GM19324 (cell line): ENCODE results near the gene RNF123.

Experiments
- ATAC-seq: cut with Tn5 transposase; IDR thresholded peaks from one replicate; pipeline ENCODE4 v1.9.1; 2021; ENCODE audit warnings: mild to moderate bottlenecking, moderate library complexity; ENCODE audit not compliant: unreplicated experiment, low FRiP score

The RNF123 gene

GRCh38 chr3:49689046-49689907 lies at the start of gene RNF123, which contains the start of gene MST1:
Gene RNF123, plus strand, starts transcription at chr3:49689557. Its CDS starts 1,609 bp downstream, at chr3:49691166.
Gene MST1, minus strand, starts transcription at chr3:49689474. Its CDS starts 783 bp downstream, at chr3:49688691.
- peak; percentile 68 for ATAC-seq

- no peak for ATAC-seq
These were observed 48.1 kb upstream of the RNF123 start for GRCh38 chr3:49641292-49641691.

GRCh38 chr3:49641921-49642707 lies 47.2 kb upstream of the RNF123 start:
- ATAC-seq = no peak

- ATAC-seq = no peak
These were observed 46.6 kb upstream of the RNF123 start for GRCh38 chr3:49642708-49643145.

- ATAC-seq = no peak
These were observed 44.7 kb upstream of the RNF123 start for GRCh38 chr3:49644684-49645083.

- ATAC-seq = no peak
These were observed 43.1 kb upstream of the RNF123 start for GRCh38 chr3:49646236-49646635.

- ATAC-seq = no peak
These were observed 41.6 kb upstream of the RNF123 start for GRCh38 chr3:49647741-49648140.

GRCh38 chr3:49648354-49649019 lies 40.9 kb upstream of the RNF123 start:
- no peak for ATAC-seq

GRCh38 chr3:49649576-49649975 lies 39.8 kb upstream of the RNF123 start:
- no peak for ATAC-seq

- no peak for ATAC-seq
These were observed 39.2 kb upstream of the RNF123 start for GRCh38 chr3:49650177-49650576.

GRCh38 chr3:49650637-49651036 lies 38.7 kb upstream of the RNF123 start:
- ATAC-seq = no peak

- ATAC-seq = no peak
These were observed 37.0 kb upstream of the RNF123 start for GRCh38 chr3:49652218-49652902.

GRCh38 chr3:49652903-49653415 lies 36.4 kb upstream of the RNF123 start:
- ATAC-seq = no peak

- no peak for ATAC-seq
These were observed 35.7 kb upstream of the RNF123 start for GRCh38 chr3:49653621-49654020.

GRCh38 chr3:49654176-49654825 lies 35.1 kb upstream of the RNF123 start:
- ATAC-seq = no peak

- ATAC-seq = no peak
These were observed 34.3 kb upstream of the RNF123 start for GRCh38 chr3:49654955-49655556.

- no peak for ATAC-seq
These were observed 33.5 kb upstream of the RNF123 start for GRCh38 chr3:49655731-49656285.

- no peak for ATAC-seq
These were observed 32.7 kb upstream of the RNF123 start for GRCh38 chr3:49656541-49657112.
